ENCODE data around the gene RAD50. TPM values are rescaled to one million over a fixed set of nuclear protein-coding genes. Genes with fewer than 3 reads are reported as not detected.
"Not testable (repeated sequence)": the region's sequence is repeated elsewhere in the genome, so short reads cannot be mapped to it uniquely, and the experiment has no call there.

RAD50 gene
- total and polyA plus RNA-seq, 10 of the 15 experiments (the other 5 are each of a cell fraction or from before 2014, with no cell fraction given): 12.8 to 68.6 (median 47.0) TPM

GRCh38 chr5:132547269-132547668 is 9.5 kb upstream of the RAD50 start:
- SMC1A ChIA-PET (ENCODE audit: uncharacterized antibody, unreplicated experiment): interaction anchor here (1.2 to 1.5 kb wide), 3 partner anchors 10 to 271 kb away, joined by 3 to 4 read pairs (median 3); no protein-coding TSS in a partner anchor
- no peak overlapping the region for H3K4me3 ChIP-seq
- 0 out of 2 replicates have a peak, but pooled peaks cover 3% of the 10 kb centered on the region for H3K4me1 ChIP-seq (ENCODE audit: control insufficient read depth, insufficient read depth, low read length)
- no peak overlapping the region for H2AFZ ChIP-seq (ENCODE audit: control insufficient read depth, low read depth, low read length)
- CTCF ChIA-PET: interaction anchor here (1.4 kb wide), 1 partner anchor 41 kb away, joined by 3 read pairs; no protein-coding TSS in a partner anchor
- H3K27me3 ChIP-seq (replicated peaks in 1 of 2; ENCODE audit: control insufficient read depth in 2 of 2, insufficient read depth in 2 of 2, low read length in 1 of 2): no peaks in the 10 kb centered on the region; a peak in 1 of 4 replicates
- POLR2A ChIA-PET: interaction anchor here (0.6 kb wide), 1 partner anchor 412 kb away, joined by 4 read pairs; no protein-coding TSS in a partner anchor
- no peak overlapping the region for H3K9ac ChIP-seq (ENCODE audit: control insufficient read depth, insufficient read depth, low read length)
- H3K27ac ChIP-seq (ENCODE audit: control insufficient read depth, insufficient read depth): no peak overlapping the region
- H3K9me3 ChIP-seq (replicated peaks; ENCODE audit: control insufficient read depth, insufficient read depth, low read length): no peaks in the 10 kb centered on the region
- in situ Hi-C loops (cut with MboI) (no loop called here), intact Hi-C loops (cut with micrococcal nuclease; ENCODE audit: unreplicated experiment) (no loop called here)
- no peak for TF ChIP-seq RAD21 (IDR thresholded peaks at IDR 0.05; ENCODE audit: insufficient read depth, low read depth, low read length)
- TF ChIP-seq POLR2AphosphoS2 (IDR thresholded peaks at IDR 0.05; ENCODE audit: low read depth, low read length): no peak
- no peak for TF ChIP-seq RELA (IDR thresholded peaks at IDR 0.05; ENCODE audit: borderline replicate concordance, partially characterized antibody)
- no peak for TF ChIP-seq HDGF (IDR thresholded peaks at IDR 0.05)
- BruUV-seq (replicated peaks): no TSS peak
- no peaks in the 10 kb centered on the region for H3K79me2 ChIP-seq (ENCODE audit: control insufficient read depth, insufficient read depth, low read length)
- no peak for FAIRE-seq
- no peak for DNase-seq (ENCODE audit: low read depth, low spot score)
- no peak for ATAC-seq
- H3K36me3 ChIP-seq (ENCODE audit: control insufficient read depth in 2 of 2, insufficient read depth in 2 of 2, low read length in 1 of 2): no peaks in the 10 kb centered on the region
- 64% methylated on average over 2 of the region's 2 CpGs for WGBS (ENCODE audit: insufficient coverage, insufficient replicate concordance, low lambda C conversion rate, missing lambda C conversion rate)
- H4K20me1 ChIP-seq (ENCODE audit: control insufficient read depth, insufficient read depth): no peaks in the 10 kb centered on the region
- RAD21 ChIA-PET (ENCODE audit: unreplicated experiment): interaction anchor here (0.8 kb wide), 1 partner anchor 122 kb away, joined by 3 read pairs; no protein-coding TSS in a partner anchor
- no peak overlapping the region for H3K4me2 ChIP-seq (ENCODE audit: control insufficient read depth, insufficient read depth)

- ChIA-PET SMC1A (ENCODE audit: uncharacterized antibody, unreplicated experiment) (interaction anchor here (1.1 kb wide), 1 partner anchor 185 kb away, joined by 3 read pairs; no protein-coding TSS in a partner anchor), POLR2A (interaction anchor here (1.6 kb wide), 1 partner anchor 13 kb away, joined by 3 read pairs; no protein-coding TSS in a partner anchor), RAD21 (ENCODE audit: unreplicated experiment) (interaction anchor here (0.7 kb wide), 1 partner anchor 22 kb away, joined by 3 read pairs; no protein-coding TSS in a partner anchor), CTCF (interaction anchor here (0.7 to 1.6 kb wide), 3 partner anchors 10 to 272 kb away, joined by 3 to 5 read pairs (median 3); no protein-coding TSS in a partner anchor)
- ATAC-seq; H3K9ac ChIP-seq (ENCODE audit: control insufficient read depth, insufficient read depth, low read length); H3K27ac ChIP-seq (ENCODE audit: control insufficient read depth, insufficient read depth); in situ Hi-C loops (cut with MboI); H3K27me3 ChIP-seq (replicated peaks in 1 of 2; ENCODE audit: control insufficient read depth in 2 of 2, insufficient read depth in 2 of 2, low read length in 1 of 2); BruUV-seq (replicated peaks); H4K20me1 ChIP-seq (ENCODE audit: control insufficient read depth, insufficient read depth); H2AFZ ChIP-seq (ENCODE audit: control insufficient read depth, low read depth, low read length); FAIRE-seq; DNase-seq (ENCODE audit: low read depth, low spot score); H3K4me2 ChIP-seq (ENCODE audit: control insufficient read depth, insufficient read depth); H3K4me3 ChIP-seq; H3K36me3 ChIP-seq (ENCODE audit: control insufficient read depth in 2 of 2, insufficient read depth in 2 of 2, low read length in 1 of 2); intact Hi-C loops (cut with micrococcal nuclease; ENCODE audit: unreplicated experiment); H3K79me2 ChIP-seq (ENCODE audit: control insufficient read depth, insufficient read depth, low read length); H3K4me1 ChIP-seq (ENCODE audit: control insufficient read depth, insufficient read depth, low read length); H3K9me3 ChIP-seq (replicated peaks; ENCODE audit: control insufficient read depth, insufficient read depth, low read length): not testable (repeated sequence)
- 82% methylated on average over 5 of the region's 7 CpGs for WGBS (ENCODE audit: insufficient coverage, insufficient replicate concordance, low lambda C conversion rate, missing lambda C conversion rate)
These were observed 7.9 kb upstream of the RAD50 start for GRCh38 chr5:132548834-132549233.

Measured in GM12878 (cell line).